Caco-2 (cell line): ENCODE data around the gene NRP2. TPM values are rescaled to one million over a fixed set of nuclear protein-coding genes. Genes with fewer than 3 reads are reported as not detected.

Source experiments
- BruUV-seq: library from RNA; stranded (reverse); fragments of 400-500 nt; replicated peaks from 2 replicates; lab custom pipeline; 2021; lab: Mats Ljungman, UMichigan
- CTCF ChIA-PET: fragments of 300-600 bp; sonication (Branson Sonifier 250); formaldehyde crosslinking; loops from one replicate; lab custom pipeline; 2022; ENCODE audit warnings: antibody characterized with exemption; lab: Charles Lee
- POLR2A ChIA-PET: fragments of 300-600 bp; sonication (Branson Sonifier 250); formaldehyde crosslinking; loops from one replicate; lab custom pipeline; 2022; ENCODE audit warnings: antibody characterized with exemption; lab: Charles Lee
- DNase-seq, 2 experiments: peaks; one replicate each; pipeline versions ENCODE4 v3.0.0 to v3.0.0-alpha.2; 2020 to 2022
- H3K27me3 ChIP-seq: replicated peaks from 2 replicates; pipeline ENCODE4 v1.6.0; 2011; ENCODE audit warnings: low read length; ENCODE audit not compliant: control insufficient read depth, insufficient read depth
- H3K36me3 ChIP-seq: 2 replicates; pipeline ENCODE4 v1.5.1; 2011; ENCODE audit warnings: low read length; ENCODE audit not compliant: control insufficient read depth, insufficient read depth
- H3K4me1 ChIP-seq: fragments of 250-450 bp; sonication (Bioruptor Pico); 2 replicates; pipeline ENCODE4 v1.5.1; 2020; ENCODE audit warnings: mild to moderate bottlenecking
- H3K4me3 ChIP-seq: 2 replicates; pipeline ENCODE4 v1.5.1; 2011; ENCODE audit warnings: low read depth, mild to moderate bottlenecking, control low read depth, low read length
- H3K9me3 ChIP-seq: fragments of 250-450 bp; sonication (Bioruptor Pico); 2 replicates; pipeline ENCODE4 v1.5.1; 2020; ENCODE audit warnings: mild to moderate bottlenecking, moderate library complexity
- H3K27ac Mint-ChIP-seq: one replicate; pipeline ENCODE4 v1.8.0; 2022; ENCODE audit warnings: mixed read lengths; ENCODE audit not compliant: unreplicated experiment
- H3K27me3 Mint-ChIP-seq: one replicate; pipeline ENCODE4 v1.8.0; 2022; ENCODE audit warnings: mixed read lengths; ENCODE audit not compliant: insufficient read depth, unreplicated experiment
- H3K36me3 Mint-ChIP-seq: one replicate; pipeline ENCODE4 v1.8.0; 2022; ENCODE audit warnings: mild to moderate bottlenecking, mixed read lengths; ENCODE audit not compliant: insufficient read depth, unreplicated experiment
- H3K4me1 Mint-ChIP-seq: one replicate; pipeline ENCODE4 v1.8.0; 2022; ENCODE audit warnings: low read depth, mixed read lengths; ENCODE audit not compliant: unreplicated experiment
- H3K4me3 Mint-ChIP-seq: one replicate; pipeline ENCODE4 v1.8.0; 2022; ENCODE audit warnings: mild to moderate bottlenecking, moderate library complexity, mixed read lengths; ENCODE audit not compliant: unreplicated experiment
- H3K9me3 Mint-ChIP-seq: one replicate; pipeline ENCODE4 v1.8.0; 2022; ENCODE audit warnings: mixed read lengths; ENCODE audit not compliant: unreplicated experiment
- intact Hi-C: fragments of 100-400 bp; cut with micrococcal nuclease; formaldehyde crosslinking; loops from one replicate; pipeline ENCODE4 v1.10.0; 2022; ENCODE audit not compliant: unreplicated experiment
- total RNA-seq: library from RNA; stranded (reverse); gene quantifications from 2 replicates; pipeline ENCODE4 v1.2.3, GENCODE V29; 2022
- TF ChIP-seq, protein P1 (sequence below), 2 experiments: fragments of 200-600 bp in 1 of 2; IDR thresholded peaks; 1 replicate in 1 of 2; 2 replicates in 1 of 2; pipeline versions ENCODE4 v1.5.1 to v1.8.0; 2011 to 2022; ENCODE audit warnings: antibody characterized with exemption in 1 of 2, control low read depth in 1 of 2, inconsistent platforms in 1 of 2, low read depth in 1 of 2, low read length in 1 of 2, mild to moderate bottlenecking in 1 of 2, moderate library complexity in 1 of 2; ENCODE audit not compliant: insufficient read depth in 1 of 2, severe bottlenecking in 1 of 2, unreplicated experiment in 1 of 2

The NRP2 gene
- total RNA-seq, 1 experiment from 2014 or later: 96.9 TPM

GRCh38 chr2:205681401-205682238, 681 bp upstream of the NRP2 start:
- Mint-ChIP-seq H3K27me3 (no peaks in the 10 kb centered on the region), H3K36me3 (peaks cover 58% of the 10 kb centered on the region), H3K9me3 (no peaks in the 10 kb centered on the region), H3K4me1 (peaks cover 45% of the 10 kb centered on the region), H3K4me3 (peak overlapping the region; percentile 94), H3K27ac (peak overlapping the region; percentile 81)
- ChIA-PET CTCF (interaction anchor here (0.6 to 1.0 kb wide), 4 partner anchors 12 to 658 kb away, joined by 3 to 4 read pairs (median 3); no protein-coding TSS in a partner anchor), POLR2A (interaction anchor here (0.6 to 1.1 kb wide), 8 partner anchors 12 to 323 kb away, joined by 3 to 6 read pairs (median 4); no protein-coding TSS in a partner anchor)
- TSS peak; percentile 90 for BruUV-seq
- Histone ChIP-seq H3K4me3 (peak overlapping the region; percentile 67), H3K27me3 (no peaks in the 10 kb centered on the region), H3K9me3 (no peaks in the 10 kb centered on the region), H3K4me1 (peaks cover 57% of the 10 kb centered on the region), H3K36me3 (no peaks in the 10 kb centered on the region)
- TF ChIP-seq, protein P1, sequence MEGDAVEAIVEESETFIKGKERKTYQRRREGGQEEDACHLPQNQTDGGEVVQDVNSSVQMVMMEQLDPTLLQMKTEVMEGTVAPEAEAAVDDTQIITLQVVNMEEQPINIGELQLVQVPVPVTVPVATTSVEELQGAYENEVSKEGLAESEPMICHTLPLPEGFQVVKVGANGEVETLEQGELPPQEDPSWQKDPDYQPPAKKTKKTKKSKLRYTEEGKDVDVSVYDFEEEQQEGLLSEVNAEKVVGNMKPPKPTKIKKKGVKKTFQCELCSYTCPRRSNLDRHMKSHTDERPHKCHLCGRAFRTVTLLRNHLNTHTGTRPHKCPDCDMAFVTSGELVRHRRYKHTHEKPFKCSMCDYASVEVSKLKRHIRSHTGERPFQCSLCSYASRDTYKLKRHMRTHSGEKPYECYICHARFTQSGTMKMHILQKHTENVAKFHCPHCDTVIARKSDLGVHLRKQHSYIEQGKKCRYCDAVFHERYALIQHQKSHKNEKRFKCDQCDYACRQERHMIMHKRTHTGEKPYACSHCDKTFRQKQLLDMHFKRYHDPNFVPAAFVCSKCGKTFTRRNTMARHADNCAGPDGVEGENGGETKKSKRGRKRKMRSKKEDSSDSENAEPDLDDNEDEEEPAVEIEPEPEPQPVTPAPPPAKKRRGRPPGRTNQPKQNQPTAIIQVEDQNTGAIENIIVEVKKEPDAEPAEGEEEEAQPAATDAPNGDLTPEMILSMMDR (IDR thresholded peaks at IDR 0.05; ENCODE audit: insufficient read depth in 1 of 2, low read depth in 1 of 2, low read length in 1 of 2, severe bottlenecking in 1 of 2, unreplicated experiment in 1 of 2): no peak
- intact Hi-C loops: loop anchor here (2.0 to 5.0 kb wide), 7 partner anchors 15 to 781 kb away; no protein-coding TSS in a partner anchor
- no peak for DNase-seq

DNA sequence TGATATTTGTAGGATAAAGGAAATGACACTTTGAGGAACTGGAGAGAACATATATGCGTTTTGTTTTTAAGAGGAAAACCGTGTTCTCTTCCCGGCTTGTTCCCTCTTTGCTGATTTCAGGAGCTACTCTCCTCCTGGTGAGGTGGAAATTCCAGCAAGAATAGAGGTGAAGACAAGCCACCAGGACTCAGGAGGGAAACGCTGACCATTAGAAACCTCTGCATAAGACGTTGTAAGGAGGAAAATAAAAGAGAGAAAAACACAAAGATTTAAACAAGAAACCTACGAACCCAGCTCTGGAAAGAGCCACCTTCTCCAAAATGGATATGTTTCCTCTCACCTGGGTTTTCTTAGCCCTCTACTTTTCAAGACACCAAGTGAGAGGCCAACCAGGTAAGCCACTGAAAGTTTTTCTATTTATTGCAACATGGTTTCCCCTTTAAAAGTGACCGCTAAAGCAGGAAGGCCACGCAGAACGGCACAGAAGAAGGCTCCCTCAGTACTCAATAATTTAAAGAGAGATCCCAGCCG, 735 bp downstream of the NRP2 start:
- DNase-seq: no peak
- no peaks in the 10 kb centered on the region for H3K36me3 ChIP-seq
- H3K9me3 Mint-ChIP-seq: no peaks in the 10 kb centered on the region
- ChIA-PET POLR2A (no interaction called here), CTCF (no interaction called here)
- H3K4me3 Mint-ChIP-seq: peak overlapping the region; percentile 94
- H3K27me3 ChIP-seq: no peaks in the 10 kb centered on the region
- peaks cover 40% of the 10 kb centered on the region for H3K4me1 Mint-ChIP-seq
- peaks cover 58% of the 10 kb centered on the region for H3K36me3 Mint-ChIP-seq
- H3K4me3 ChIP-seq: peak overlapping the region; percentile 67
- H3K27ac Mint-ChIP-seq: peak overlapping the region; percentile 81
- H3K27me3 Mint-ChIP-seq: no peaks in the 10 kb centered on the region
- peaks cover 51% of the 10 kb centered on the region for H3K4me1 ChIP-seq
- TSS peak; percentile 64 for BruUV-seq
- intact Hi-C loops: loop anchor here (2.0 to 5.0 kb wide), 4 partner anchors 14 to 736 kb away; no protein-coding TSS in a partner anchor
- TF ChIP-seq, protein P1 (IDR thresholded peaks at IDR 0.05; ENCODE audit: insufficient read depth in 1 of 2, low read depth in 1 of 2, low read length in 1 of 2, severe bottlenecking in 1 of 2, unreplicated experiment in 1 of 2): no peak
- no peaks in the 10 kb centered on the region for H3K9me3 ChIP-seq
